ENCODE measurements around the gene CCL19.
A peak's percentile ranks its signal among the peaks of the same experiment; 100 is the strongest.

CCL19 gene

DNA sequence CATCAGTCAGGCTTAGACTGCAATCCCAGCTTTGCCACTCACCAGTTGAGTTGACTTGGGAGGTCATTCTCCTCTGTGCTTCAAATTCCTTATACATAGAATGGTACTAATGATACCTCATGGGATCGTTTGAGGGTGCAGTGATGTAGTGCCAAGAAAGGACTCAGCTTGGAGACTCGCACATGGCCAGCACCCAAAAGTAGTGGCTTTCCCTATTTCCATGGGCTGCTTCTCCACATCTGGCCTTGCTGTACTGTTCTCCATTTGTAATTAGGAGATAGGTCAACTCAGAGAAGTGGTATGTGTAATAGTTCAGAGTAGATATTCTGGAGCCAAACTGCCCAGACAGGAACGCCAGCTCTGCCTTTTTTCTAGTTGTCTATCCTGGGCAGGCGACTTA lies 5.5 kb downstream of the CCL19 start:
- Histone ChIP-seq H3K4me2 (ENCODE audit: low read length) (no peak overlapping the region), H4K20me1 (ENCODE audit: insufficient read depth, low read length) (no peaks in the 10 kb centered on the region), H3K27me3 (ENCODE audit: low read depth, low read length) (no peaks in the 10 kb centered on the region), H3K79me2 (ENCODE audit: low read length) (no peaks in the 10 kb centered on the region), H3K4me1 (ENCODE audit: low read length) (peaks cover 26% of the 10 kb centered on the region), H3K36me3 (replicated peaks; ENCODE audit: low read depth, low read length) (no peaks in the 10 kb centered on the region), H3K4me3 (ENCODE audit: low read length) (no peak overlapping the region), H3K27ac (ENCODE audit: low read length) (no peak overlapping the region), H3K9me3 (ENCODE audit: insufficient read depth, low read length) (no peaks in the 10 kb centered on the region), H2AFZ (ENCODE audit: low read depth, low read length) (no peak overlapping the region), H3K9ac (ENCODE audit: low read length) (no peak overlapping the region)
- TF ChIP-seq EZH2phosphoT487 (IDR thresholded peaks at IDR 0.05; ENCODE audit: low read depth), result no peak
- TF ChIP-seq, protein P1, sequence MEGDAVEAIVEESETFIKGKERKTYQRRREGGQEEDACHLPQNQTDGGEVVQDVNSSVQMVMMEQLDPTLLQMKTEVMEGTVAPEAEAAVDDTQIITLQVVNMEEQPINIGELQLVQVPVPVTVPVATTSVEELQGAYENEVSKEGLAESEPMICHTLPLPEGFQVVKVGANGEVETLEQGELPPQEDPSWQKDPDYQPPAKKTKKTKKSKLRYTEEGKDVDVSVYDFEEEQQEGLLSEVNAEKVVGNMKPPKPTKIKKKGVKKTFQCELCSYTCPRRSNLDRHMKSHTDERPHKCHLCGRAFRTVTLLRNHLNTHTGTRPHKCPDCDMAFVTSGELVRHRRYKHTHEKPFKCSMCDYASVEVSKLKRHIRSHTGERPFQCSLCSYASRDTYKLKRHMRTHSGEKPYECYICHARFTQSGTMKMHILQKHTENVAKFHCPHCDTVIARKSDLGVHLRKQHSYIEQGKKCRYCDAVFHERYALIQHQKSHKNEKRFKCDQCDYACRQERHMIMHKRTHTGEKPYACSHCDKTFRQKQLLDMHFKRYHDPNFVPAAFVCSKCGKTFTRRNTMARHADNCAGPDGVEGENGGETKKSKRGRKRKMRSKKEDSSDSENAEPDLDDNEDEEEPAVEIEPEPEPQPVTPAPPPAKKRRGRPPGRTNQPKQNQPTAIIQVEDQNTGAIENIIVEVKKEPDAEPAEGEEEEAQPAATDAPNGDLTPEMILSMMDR (IDR thresholded peaks at IDR 0.05; ENCODE audit: low read depth, low read length), result no peak

DNA sequence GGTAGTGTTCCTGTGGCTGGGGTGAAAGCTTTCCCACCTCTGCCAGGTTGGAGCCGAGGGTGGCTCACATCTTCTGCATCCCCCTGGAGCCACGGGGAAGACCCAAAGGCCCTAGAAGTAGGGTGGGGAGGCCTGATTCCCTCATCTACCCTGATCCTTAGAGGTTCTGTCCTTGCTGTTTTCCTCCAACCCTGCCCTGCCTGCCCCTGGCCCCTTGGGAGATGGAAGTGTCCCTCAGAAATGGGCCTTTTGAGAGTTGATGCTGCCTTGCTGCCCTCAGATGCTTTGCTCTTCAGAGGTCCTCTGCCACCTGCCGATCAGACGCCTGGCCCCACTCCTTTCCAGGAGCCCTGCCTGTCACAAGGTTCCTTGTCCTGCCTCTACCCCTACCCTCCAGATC lies 6.3 kb downstream of the CCL19 start:
- Histone ChIP-seq H3K36me3 (replicated peaks; ENCODE audit: low read depth, low read length) (no peaks in the 10 kb centered on the region), H3K27me3 (ENCODE audit: low read depth, low read length) (no peaks in the 10 kb centered on the region), H3K4me3 (ENCODE audit: low read length) (no peak overlapping the region), H3K27ac (ENCODE audit: low read length) (no peak overlapping the region), H2AFZ (ENCODE audit: low read depth, low read length) (no peak overlapping the region), H3K4me2 (ENCODE audit: low read length) (no peak overlapping the region), H3K4me1 (ENCODE audit: low read length) (peaks cover 26% of the 10 kb centered on the region), H4K20me1 (ENCODE audit: insufficient read depth, low read length) (no peaks in the 10 kb centered on the region), H3K9me3 (ENCODE audit: insufficient read depth, low read length) (no peaks in the 10 kb centered on the region), H3K9ac (ENCODE audit: low read length) (no peak overlapping the region), H3K79me2 (ENCODE audit: low read length) (no peaks in the 10 kb centered on the region)
- TF ChIP-seq, protein P1 (IDR thresholded peaks at IDR 0.05; ENCODE audit: low read depth, low read length), result no peak
- TF ChIP-seq EZH2phosphoT487 (IDR thresholded peaks at IDR 0.05; ENCODE audit: low read depth), result no peak

DNA sequence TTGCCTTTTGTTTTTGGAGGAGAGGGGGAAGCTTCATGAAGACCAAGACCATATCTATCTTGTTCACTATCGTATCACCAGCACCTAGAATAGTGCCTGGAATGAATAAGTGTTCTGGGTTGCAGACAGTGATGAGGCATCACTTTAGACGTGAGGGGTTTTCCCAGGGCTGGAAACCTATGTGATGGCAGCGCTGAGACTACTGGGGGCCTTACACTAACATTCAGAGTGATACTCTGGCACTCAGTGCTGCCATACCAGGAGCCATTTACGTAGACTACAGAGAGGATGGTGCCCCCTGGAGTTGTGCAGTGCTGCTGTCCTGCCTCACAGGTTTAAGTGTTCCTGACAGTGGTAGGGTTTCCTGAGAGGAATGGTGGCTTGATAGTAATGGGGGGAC lies 6.9 kb downstream of the CCL19 start:
- Histone ChIP-seq H4K20me1 (ENCODE audit: insufficient read depth, low read length) (no peaks in the 10 kb centered on the region), H3K4me2 (ENCODE audit: low read length) (peak overlapping the region; percentile 27; the same call in 1 of the 2 replicates), H3K4me3 (ENCODE audit: low read length) (no peak overlapping the region), H3K36me3 (replicated peaks; ENCODE audit: low read depth, low read length) (no peaks in the 10 kb centered on the region), H3K79me2 (ENCODE audit: low read length) (no peaks in the 10 kb centered on the region), H3K27ac (ENCODE audit: low read length) (no peak overlapping the region), H3K4me1 (ENCODE audit: low read length) (peaks cover 26% of the 10 kb centered on the region), H3K27me3 (ENCODE audit: low read depth, low read length) (no peaks in the 10 kb centered on the region), H2AFZ (ENCODE audit: low read depth, low read length) (no peak overlapping the region), H3K9me3 (ENCODE audit: insufficient read depth, low read length) (no peaks in the 10 kb centered on the region), H3K9ac (ENCODE audit: low read length) (no peak overlapping the region)
- no peak for TF ChIP-seq EZH2phosphoT487 (IDR thresholded peaks at IDR 0.05; ENCODE audit: low read depth)
- TF ChIP-seq, protein P1 (IDR thresholded peaks at IDR 0.05; ENCODE audit: low read depth, low read length), result peak; percentile 36

DNA sequence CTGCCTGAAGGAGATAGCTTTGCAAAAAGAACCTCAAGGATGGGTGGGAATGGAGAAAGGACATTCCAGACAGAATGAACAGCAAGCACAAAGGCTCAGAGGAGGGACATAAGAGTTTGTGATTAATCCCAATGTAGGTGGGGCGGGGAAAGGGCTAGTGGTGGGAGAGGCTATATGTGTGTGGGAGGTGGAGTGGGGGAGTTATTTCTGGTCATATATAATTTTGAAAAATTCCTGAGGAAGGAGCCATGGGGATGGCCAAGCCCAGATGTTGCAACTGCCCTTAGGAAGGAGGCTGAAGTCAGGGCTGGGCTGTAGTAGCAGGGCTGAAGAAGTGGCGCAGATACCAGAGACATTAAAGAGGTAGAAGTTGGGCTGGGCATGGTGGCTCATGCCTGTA lies 15.2 kb downstream of the CCL19 start:
- no peak overlapping the region for H3K9ac ChIP-seq (ENCODE audit: low read length)
- no peaks in the 10 kb centered on the region for H3K4me1 ChIP-seq (ENCODE audit: low read length)
- H2AFZ ChIP-seq (ENCODE audit: low read depth, low read length), result no peak overlapping the region
- no peaks in the 10 kb centered on the region for H4K20me1 ChIP-seq (ENCODE audit: insufficient read depth, low read length)
- no peak overlapping the region for H3K27ac ChIP-seq (ENCODE audit: low read length)
- no peaks in the 10 kb centered on the region for H3K79me2 ChIP-seq (ENCODE audit: low read length)
- TF ChIP-seq, protein P1 (IDR thresholded peaks at IDR 0.05; ENCODE audit: low read depth, low read length), result no peak
- TF ChIP-seq EZH2phosphoT487 (IDR thresholded peaks at IDR 0.05; ENCODE audit: low read depth), result no peak
- H3K36me3 ChIP-seq (replicated peaks; ENCODE audit: low read depth, low read length), result no peaks in the 10 kb centered on the region
- no peaks in the 10 kb centered on the region for H3K9me3 ChIP-seq (ENCODE audit: insufficient read depth, low read length)
- H3K4me2 ChIP-seq (ENCODE audit: low read length), result no peak overlapping the region
- H3K4me3 ChIP-seq (ENCODE audit: low read length), result no peak overlapping the region
- H3K27me3 ChIP-seq (ENCODE audit: low read depth, low read length), result no peaks in the 10 kb centered on the region
